IMR-90 (cell line): ENCODE results near the gene MAP1LC3B. TPM values are rescaled to one million over a fixed set of nuclear protein-coding genes. Genes with fewer than 3 reads are reported as not detected.

Experiments
- ATAC-seq: fragments of 200-7000 bp; cut with Tn5 transposase; 2 replicates; pipeline ENCODE4 v1.9.1; 2020; ENCODE audit warnings: low read depth, mild to moderate bottlenecking, moderate library complexity
- BruUV-seq: library from RNA; stranded (reverse); fragments of 400-500 nt; replicated peaks from 2 replicates; lab custom pipeline; 2021; lab: Mats Ljungman, UMichigan
- CTCF ChIA-PET: fragments of 300-600 bp; formaldehyde crosslinking; extraction: SDS; loops from one replicate; lab custom pipeline; 2021; ENCODE audit warnings: antibody characterized with exemption; lab: Yijun Ruan, JAX
- POLR2A ChIA-PET: fragments of 300-600 bp; sonication (Branson Sonifier 250); formaldehyde crosslinking; loops from one replicate; lab custom pipeline; 2022; ENCODE audit warnings: antibody characterized with exemption; ENCODE audit not compliant: unreplicated experiment; lab: Charles Lee
- DNase-seq: peaks from one replicate; pipeline ENCODE4 v3.0.0; 2013
- H2AFZ ChIP-seq: replicated peaks from 2 replicates; pipeline ENCODE3; 2013; ENCODE audit warnings: low read length, mild to moderate bottlenecking; ENCODE audit not compliant: poor library complexity
- H2AK5ac ChIP-seq: 2 replicates; pipeline ENCODE4 v1.6.1; 2013; ENCODE audit warnings: low read depth, low read length, inconsistent platforms
- H2AK9ac ChIP-seq: replicated peaks from 2 replicates; pipeline ENCODE3; 2013; ENCODE audit warnings: mild to moderate bottlenecking, low read depth, low read length, moderate library complexity; ENCODE audit not compliant: poor library complexity
- H2BK120ac ChIP-seq: 2 replicates; pipeline ENCODE4 v1.6.1; 2013; ENCODE audit warnings: low read depth, low read length, inconsistent platforms
- H2BK15ac ChIP-seq: 3 replicates; pipeline ENCODE4 v1.6.1; 2013; ENCODE audit warnings: low read depth, low read length, inconsistent platforms
- H2BK20ac ChIP-seq: 2 replicates; pipeline ENCODE4 v1.6.1; 2013; ENCODE audit warnings: low read depth, mild to moderate bottlenecking, inconsistent platforms, low read length, moderate library complexity
- H2BK5ac ChIP-seq: 2 replicates; pipeline ENCODE4 v1.6.1; 2013; ENCODE audit warnings: mild to moderate bottlenecking, low read depth, low read length, inconsistent platforms; ENCODE audit not compliant: poor library complexity, severe bottlenecking
- H3K14ac ChIP-seq: replicated peaks from 2 replicates; pipeline ENCODE4 v1.6.1; 2013; ENCODE audit warnings: low read depth, low read length, inconsistent platforms
- H3K18ac ChIP-seq: 2 replicates; pipeline ENCODE4 v1.6.1; 2013; ENCODE audit warnings: low read depth, low read length, control low read depth
- H3K23ac ChIP-seq: 2 replicates; pipeline ENCODE4 v1.6.1; 2013; ENCODE audit warnings: low read depth, low read length, inconsistent platforms
- H3K27ac ChIP-seq: 2 replicates; pipeline ENCODE4 v1.5.1; 2013; ENCODE audit warnings: mild to moderate bottlenecking, control low read depth, low read length; ENCODE audit not compliant: insufficient read depth
- H3K27me3 ChIP-seq: 2 replicates; pipeline ENCODE4 v1.6.1; 2013; ENCODE audit warnings: low read length; ENCODE audit not compliant: control insufficient read depth, insufficient read depth
- H3K36me3 ChIP-seq: 2 replicates; pipeline ENCODE4 v1.6.1; 2013; ENCODE audit warnings: low read length, mixed read lengths; ENCODE audit not compliant: control insufficient read depth, insufficient read depth
- H3K4ac ChIP-seq: 2 replicates; pipeline ENCODE4 v1.6.1; 2013; ENCODE audit warnings: low read depth, low read length, inconsistent platforms
- H3K4me1 ChIP-seq: 2 replicates; pipeline ENCODE4 v1.6.1; 2013; ENCODE audit warnings: low read length, mixed read lengths; ENCODE audit not compliant: control insufficient read depth, insufficient read depth
- H3K4me2 ChIP-seq: 2 replicates; pipeline ENCODE4 v1.6.1; 2013; ENCODE audit warnings: low read depth, mild to moderate bottlenecking, control low read depth, low read length, moderate library complexity
- H3K4me3 ChIP-seq: 2 replicates; pipeline ENCODE4 v1.5.1; 2013; ENCODE audit warnings: low read depth, mild to moderate bottlenecking, control low read depth, low read length, moderate library complexity; ENCODE audit not compliant: insufficient read depth
- H3K56ac ChIP-seq: 2 replicates; pipeline ENCODE4 v1.6.1; 2013; ENCODE audit warnings: low read length, inconsistent platforms; ENCODE audit not compliant: insufficient read depth; ENCODE audit errors: extremely low read depth
- H3K79me1 ChIP-seq, 2 experiments: 2 replicates each; pipeline ENCODE4 v1.6.1; 2013; ENCODE audit warnings: low read length in 2 of 2, inconsistent platforms in 1 of 2, low read depth in 1 of 2
- H3K9ac ChIP-seq: 2 replicates; pipeline ENCODE4 v1.6.1; 2013; ENCODE audit warnings: low read depth, low read length, control low read depth
- H3K9me1 ChIP-seq: 2 replicates; pipeline ENCODE4 v1.6.1; 2013; ENCODE audit warnings: low read length, inconsistent platforms; ENCODE audit not compliant: insufficient read depth
- H3K9me3 ChIP-seq: 2 replicates; pipeline ENCODE4 v1.6.1; 2013; ENCODE audit warnings: low read length; ENCODE audit not compliant: control insufficient read depth, insufficient read depth
- H4K20me1 ChIP-seq: 2 replicates; pipeline ENCODE4 v1.6.1; 2013; ENCODE audit warnings: low read length, inconsistent platforms; ENCODE audit not compliant: insufficient read depth
- H4K5ac ChIP-seq: 2 replicates; pipeline ENCODE4 v1.6.1; 2013; ENCODE audit warnings: mild to moderate bottlenecking, low read depth, low read length, control low read depth
- H4K8ac ChIP-seq, 2 experiments: 2 replicates each; pipeline ENCODE4 v1.6.1; 2013; ENCODE audit warnings: low read depth in 2 of 2, low read length in 2 of 2, control low read depth in 1 of 2, inconsistent platforms in 1 of 2
- H4K91ac ChIP-seq: 2 replicates; pipeline ENCODE4 v1.6.1; 2013; ENCODE audit warnings: low read depth, low read length, inconsistent platforms; ENCODE audit not compliant: insufficient read depth
- CTCF ChIP-seq: conservative IDR thresholded peaks from 2 replicates; pipeline ENCODE4 v1.5.1; 2012; ENCODE audit warnings: mild to moderate bottlenecking, low read depth, low read length, improper control_type of control experiment
- MAFK ChIP-seq: IDR thresholded peaks from 2 replicates; pipeline ENCODE4 v1.6.1; 2012; ENCODE audit warnings: low read depth, low read length, improper control_type of control experiment
- POLR2A ChIP-seq: IDR thresholded peaks from 2 replicates; pipeline ENCODE4 v1.6.1; 2012; ENCODE audit warnings: mild to moderate bottlenecking, low read depth, low read length
- RAD21 ChIP-seq: IDR thresholded peaks from 2 replicates; pipeline ENCODE4 v1.6.1; 2012; ENCODE audit warnings: low read length, improper control_type of control experiment
- RFX5 ChIP-seq: IDR thresholded peaks from 2 replicates; pipeline ENCODE4 v1.8.0; 2012; ENCODE audit warnings: low read depth, mild to moderate bottlenecking, low read length, moderate library complexity
- WGBS, 2 experiments: methylation state at CpG; one replicate each; pipeline versions ENCODE4 v1.1.5 to v1.1.7; 2013; ENCODE audit warnings: missing lambda C conversion rate in 2 of 2; ENCODE audit not compliant: insufficient read length in 1 of 2; ENCODE audit errors: extremely low coverage in 2 of 2; 5-methylcytosine and 5-hydroxymethylcytosine counted together
- dilution Hi-C: fragments of 300-500 bp; cut with HindIII; formaldehyde crosslinking; loops from one replicate; pipeline ENCODE4 v1.14.3; 2018; ENCODE audit warnings: low sequenced_read_pairs; ENCODE audit not compliant: unreplicated experiment
- in situ Hi-C: fragments of 300-500 bp; cut with MboI; formaldehyde crosslinking; loops from 3 replicates; pipeline ENCODE4 v1.14.3; 2019; ENCODE audit warnings: low sequenced_read_pairs, inconsistent platforms, mixed read lengths
- intact Hi-C: fragments of 100-400 bp; cut with micrococcal nuclease; formaldehyde crosslinking; loops from 2 replicates; pipeline ENCODE4 v1.10.0; 2022
- polyA plus RNA-seq, 3 experiments: library from polyadenylated mRNA; depleted of rRNA; stranded (reverse); fragments of >200 nt; gene quantifications; 2 replicates each; pipeline ENCODE4 v1.2.3, GENCODE V29; 2012; ENCODE audit warnings: low replicate concordance in 1 of 3
- total RNA-seq: library from RNA; depleted of rRNA; stranded (reverse); fragments of >200 nt; gene quantifications from 2 replicates; pipeline ENCODE4 v1.2.3, GENCODE V29; 2012

MAP1LC3B gene
- total and polyA plus RNA-seq, 2 of the 4 experiments (the other 2 are of a cell fraction): 23.5 to 57.7 TPM

GRCh38 chr16:87410530-87410929 is 18.4 kb downstream of the MAP1LC3B start:
- Histone ChIP-seq H3K18ac (no peak overlapping the region), H3K4me2 (no peak overlapping the region), H3K9me1 (peaks cover 6% of the 10 kb centered on the region; the same call in 1 of the 2 replicates), H3K9me3 (no peaks in the 10 kb centered on the region), H4K91ac (no peak overlapping the region), H3K14ac (no peak overlapping the region), H2AK5ac (no peak overlapping the region), H3K4me1 (no peaks in the 10 kb centered on the region), H2BK5ac (no peak overlapping the region), H4K20me1 (peaks cover 19% of the 10 kb centered on the region), H4K5ac (no peak overlapping the region), H2BK15ac (no peak overlapping the region), H3K27me3 (no peaks in the 10 kb centered on the region), H3K79me1 (peaks cover 3 to 10% of the 10 kb centered on the region in 2 experiments; a peak in 2 of 4 replicates), H3K4ac (no peak overlapping the region), H4K8ac (no peak overlapping the region), H2AK9ac (no peak overlapping the region), H2BK20ac (no peak overlapping the region), H3K36me3 (peaks cover 62% of the 10 kb centered on the region), H3K56ac (no peak overlapping the region), H2BK120ac (no peak overlapping the region), H3K27ac (no peak overlapping the region), H3K23ac (no peak overlapping the region), H2AFZ (no peak overlapping the region), H3K9ac (no peak overlapping the region), H3K4me3 (no peak overlapping the region)
- dilution Hi-C loops (no loop called here), intact Hi-C loops (no loop called here), in situ Hi-C loops (loop anchor here (25.0 kb wide), 1 partner anchor 352 kb away; the partner anchor contains the start of gene KLHDC4)
- no peak for ATAC-seq
- no TSS peak for BruUV-seq
- no peak for DNase-seq
- WGBS, 2 experiments: 95% methylated on average over 6 of the region's 11 CpGs; no CpG with 5 or more reads in 1 of the 2 experiments
- TF ChIP-seq RFX5 (no peak), CTCF (no peak), RAD21 (no peak), POLR2A (no peak), MAFK (peak; percentile 51)
- POLR2A ChIA-PET: no interaction called here
- CTCF ChIA-PET: interaction anchor here (1.4 kb wide), 1 partner anchor 226 kb away, joined by 3 read pairs; no protein-coding TSS in a partner anchor
